ENCODE measurements around the gene TMED10.

The TMED10 gene

GRCh38 chr14:75141967-75142366 lies 34.4 kb downstream of the TMED10 start:
- TF ChIP-seq FOXP2 (optimal IDR thresholded peaks at IDR 0.05; ENCODE audit: borderline replicate concordance, extremely low read depth, extremely low read length, insufficient read depth) (no peak), TAF1 (IDR thresholded peaks at IDR 0.05; ENCODE audit: borderline replicate concordance, insufficient read depth, low read length) (no peak), POLR2AphosphoS5 (IDR thresholded peaks at IDR 0.05; ENCODE audit: low read depth, low read length) (no peak), SIN3A (IDR thresholded peaks at IDR 0.05; ENCODE audit: borderline replicate concordance, insufficient read depth, low read length) (no peak)
- TF ChIP-seq, protein P1, sequence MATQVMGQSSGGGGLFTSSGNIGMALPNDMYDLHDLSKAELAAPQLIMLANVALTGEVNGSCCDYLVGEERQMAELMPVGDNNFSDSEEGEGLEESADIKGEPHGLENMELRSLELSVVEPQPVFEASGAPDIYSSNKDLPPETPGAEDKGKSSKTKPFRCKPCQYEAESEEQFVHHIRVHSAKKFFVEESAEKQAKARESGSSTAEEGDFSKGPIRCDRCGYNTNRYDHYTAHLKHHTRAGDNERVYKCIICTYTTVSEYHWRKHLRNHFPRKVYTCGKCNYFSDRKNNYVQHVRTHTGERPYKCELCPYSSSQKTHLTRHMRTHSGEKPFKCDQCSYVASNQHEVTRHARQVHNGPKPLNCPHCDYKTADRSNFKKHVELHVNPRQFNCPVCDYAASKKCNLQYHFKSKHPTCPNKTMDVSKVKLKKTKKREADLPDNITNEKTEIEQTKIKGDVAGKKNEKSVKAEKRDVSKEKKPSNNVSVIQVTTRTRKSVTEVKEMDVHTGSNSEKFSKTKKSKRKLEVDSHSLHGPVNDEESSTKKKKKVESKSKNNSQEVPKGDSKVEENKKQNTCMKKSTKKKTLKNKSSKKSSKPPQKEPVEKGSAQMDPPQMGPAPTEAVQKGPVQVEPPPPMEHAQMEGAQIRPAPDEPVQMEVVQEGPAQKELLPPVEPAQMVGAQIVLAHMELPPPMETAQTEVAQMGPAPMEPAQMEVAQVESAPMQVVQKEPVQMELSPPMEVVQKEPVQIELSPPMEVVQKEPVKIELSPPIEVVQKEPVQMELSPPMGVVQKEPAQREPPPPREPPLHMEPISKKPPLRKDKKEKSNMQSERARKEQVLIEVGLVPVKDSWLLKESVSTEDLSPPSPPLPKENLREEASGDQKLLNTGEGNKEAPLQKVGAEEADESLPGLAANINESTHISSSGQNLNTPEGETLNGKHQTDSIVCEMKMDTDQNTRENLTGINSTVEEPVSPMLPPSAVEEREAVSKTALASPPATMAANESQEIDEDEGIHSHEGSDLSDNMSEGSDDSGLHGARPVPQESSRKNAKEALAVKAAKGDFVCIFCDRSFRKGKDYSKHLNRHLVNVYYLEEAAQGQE (IDR thresholded peaks at IDR 0.05; ENCODE audit: insufficient read depth in 1 of 2, low read depth in 2 of 2, low read length in 2 of 2) = no peak

- TF ChIP-seq FOXP2 (optimal IDR thresholded peaks at IDR 0.05; ENCODE audit: borderline replicate concordance, extremely low read depth, extremely low read length, insufficient read depth) (no peak), POLR2AphosphoS5 (IDR thresholded peaks at IDR 0.05; ENCODE audit: low read depth, low read length) (no peak), SIN3A (IDR thresholded peaks at IDR 0.05; ENCODE audit: borderline replicate concordance, insufficient read depth, low read length) (no peak), TAF1 (IDR thresholded peaks at IDR 0.05; ENCODE audit: borderline replicate concordance, insufficient read depth, low read length) (no peak)
- TF ChIP-seq, protein P1 (IDR thresholded peaks at IDR 0.05; ENCODE audit: insufficient read depth in 1 of 2, low read depth in 2 of 2, low read length in 2 of 2) = no peak
These were observed 35.4 kb downstream of the TMED10 start for GRCh38 chr14:75141062-75141461.

DNA sequence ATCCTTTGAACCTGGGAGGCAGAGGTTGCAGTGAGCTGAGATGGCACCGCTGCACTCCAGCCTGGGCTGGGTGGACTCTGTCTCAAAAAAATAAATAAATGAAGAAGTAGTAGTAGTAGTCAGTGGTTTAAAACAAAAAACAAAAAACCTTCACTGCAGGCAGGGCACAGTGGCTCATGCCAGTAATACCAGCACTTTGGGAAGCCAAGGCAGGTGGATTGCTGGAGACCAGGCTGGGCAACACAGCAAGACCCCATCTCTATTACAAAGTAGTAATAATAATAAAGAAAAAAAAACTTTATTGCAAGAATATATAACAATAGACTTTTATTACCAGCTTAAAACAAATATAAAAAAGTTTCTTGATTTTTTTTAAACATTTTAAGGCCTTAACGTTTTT lies 35.8 kb downstream of the TMED10 start:
- TF ChIP-seq TAF1 (IDR thresholded peaks at IDR 0.05; ENCODE audit: borderline replicate concordance, insufficient read depth, low read length) (no peak), SIN3A (IDR thresholded peaks at IDR 0.05; ENCODE audit: borderline replicate concordance, insufficient read depth, low read length) (no peak), POLR2AphosphoS5 (IDR thresholded peaks at IDR 0.05; ENCODE audit: low read depth, low read length) (no peak), FOXP2 (optimal IDR thresholded peaks at IDR 0.05; ENCODE audit: borderline replicate concordance, extremely low read depth, extremely low read length, insufficient read depth) (no peak)
- TF ChIP-seq, protein P1 (IDR thresholded peaks at IDR 0.05; ENCODE audit: insufficient read depth in 1 of 2, low read depth in 2 of 2, low read length in 2 of 2) = no peak

DNA sequence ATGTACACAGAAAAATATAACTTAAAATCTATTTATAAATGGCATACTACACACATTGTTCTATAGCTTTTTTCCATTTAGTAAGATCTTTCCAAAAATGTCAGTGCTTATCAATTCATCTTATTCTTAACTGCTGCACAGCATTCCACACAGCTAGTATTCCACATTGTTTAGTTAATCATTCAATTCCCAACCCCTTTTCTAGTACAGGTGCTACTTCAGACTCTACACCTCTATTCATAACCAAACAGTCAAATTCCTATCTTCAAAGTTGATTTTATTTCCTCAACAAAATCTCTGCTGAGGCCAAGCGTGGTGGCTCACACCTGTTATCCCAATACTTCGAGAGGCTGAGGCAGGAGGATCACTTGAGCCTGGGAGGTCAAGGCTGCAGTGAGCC lies 37.2 kb downstream of the TMED10 start:
- no peak for TF ChIP-seq FOXP2 (optimal IDR thresholded peaks at IDR 0.05; ENCODE audit: borderline replicate concordance, extremely low read depth, extremely low read length, insufficient read depth)
- no peak for TF ChIP-seq SIN3A (IDR thresholded peaks at IDR 0.05; ENCODE audit: borderline replicate concordance, insufficient read depth, low read length)

DNA sequence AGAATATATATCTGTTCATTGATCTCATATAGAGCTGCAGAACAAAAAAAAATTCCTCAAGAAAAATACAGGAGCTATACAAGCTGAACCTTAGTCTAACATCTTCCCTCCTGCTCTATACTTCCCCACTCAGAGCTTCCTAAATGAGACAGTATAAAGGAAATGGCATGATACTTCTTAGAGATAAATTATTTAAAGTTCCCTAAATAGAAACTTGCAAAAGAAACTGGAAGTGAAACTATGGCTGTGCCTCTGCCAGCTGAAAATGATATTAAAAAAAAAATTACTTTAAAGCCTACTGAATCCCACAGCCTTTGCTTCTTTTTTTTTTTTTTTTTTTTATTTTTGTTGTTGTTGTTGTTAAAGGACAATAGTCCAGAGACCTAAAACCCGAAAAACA lies 37.9 kb downstream of the TMED10 start:
- TF ChIP-seq SIN3A (IDR thresholded peaks at IDR 0.05; ENCODE audit: borderline replicate concordance, insufficient read depth, low read length) (no peak), TAF1 (IDR thresholded peaks at IDR 0.05; ENCODE audit: borderline replicate concordance, insufficient read depth, low read length) (no peak), FOXP2 (optimal IDR thresholded peaks at IDR 0.05; ENCODE audit: borderline replicate concordance, extremely low read depth, extremely low read length, insufficient read depth) (no peak), POLR2AphosphoS5 (IDR thresholded peaks at IDR 0.05; ENCODE audit: low read depth, low read length) (no peak)
- TF ChIP-seq, protein P1 (IDR thresholded peaks at IDR 0.05; ENCODE audit: insufficient read depth in 1 of 2, low read depth in 2 of 2, low read length in 2 of 2) = no peak
